ENCODE measurements around the gene TDRD9. TPM values are rescaled to one million over a fixed set of nuclear protein-coding genes. Genes with fewer than 3 reads are reported as not detected.

Gene TDRD9
- total and polyA plus RNA-seq, 5 experiments from 2014 or later: 0.22 to 1.1 (median 0.74) TPM

DNA sequence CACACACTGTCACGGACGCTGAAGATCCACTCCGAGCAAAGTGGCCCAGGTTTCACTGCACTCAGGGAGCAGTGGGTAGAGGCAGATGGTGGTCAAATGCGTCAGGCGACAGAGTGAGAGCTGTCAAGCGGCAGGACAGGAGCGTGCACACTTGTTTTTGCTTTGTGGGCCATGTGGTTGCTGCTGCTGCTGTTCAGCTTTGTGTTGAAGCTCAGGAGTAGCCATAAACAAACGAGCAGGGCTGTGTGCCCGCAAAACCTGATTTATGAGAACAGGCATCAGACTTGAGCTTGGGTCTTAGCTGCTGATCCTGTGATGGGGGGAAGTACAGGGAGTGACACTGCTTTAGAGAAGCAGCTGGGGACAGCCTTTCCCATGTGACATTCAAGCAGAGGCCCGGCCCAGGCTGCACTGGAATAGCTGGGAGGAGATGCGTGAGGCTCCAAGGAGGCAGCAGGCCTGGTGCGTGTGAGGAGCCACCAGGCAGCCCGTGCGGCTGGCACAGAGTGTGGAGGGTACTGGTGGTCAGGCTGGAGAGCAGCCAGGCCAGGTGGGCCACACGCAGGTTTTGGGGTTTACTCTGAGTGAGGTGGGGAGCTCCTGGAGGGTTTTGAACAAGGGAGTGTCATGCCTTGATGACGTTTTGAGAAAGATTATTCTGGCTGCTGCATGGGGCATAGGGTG, 126.1 kb downstream of the TDRD9 start:
- no peak for DNase-seq
- POLR2A ChIA-PET: no interaction called here
- Mint-ChIP-seq H3K4me1 (no peaks in the 10 kb centered on the region), H3K4me3 (no peak overlapping the region), H3K9me3 (no peaks in the 10 kb centered on the region), H3K27ac (peak overlapping the region in 1 of 10 donors; percentile 67), H3K36me3 (no peaks in the 10 kb centered on the region), H3K27me3 (peaks cover 9 to 30% (median 19%) of the 10 kb centered on the region in 5 donors)
- no peak for ATAC-seq

- H3K4me1 Mint-ChIP-seq: no peaks in the 10 kb centered on the region
- peaks cover 21 to 65% (median 43%) of the 10 kb centered on the region in 5 donors for H3K27me3 Mint-ChIP-seq
- peaks cover 0 to 21% (median 6%) of the 10 kb centered on the region in 9 donors for H3K9me3 Mint-ChIP-seq
- H3K4me3 Mint-ChIP-seq: no peak overlapping the region
- H3K36me3 Mint-ChIP-seq: peaks cover 2 to 12% (median 4%) of the 10 kb centered on the region in 3 donors
- DNase-seq (no peak), ATAC-seq (no peak)
- POLR2A ChIA-PET: no interaction called here
- no peak overlapping the region for H3K27ac Mint-ChIP-seq
Measured at GRCh38 chr14:104062281-104062680, 134.0 kb downstream of the TDRD9 start.

DNA sequence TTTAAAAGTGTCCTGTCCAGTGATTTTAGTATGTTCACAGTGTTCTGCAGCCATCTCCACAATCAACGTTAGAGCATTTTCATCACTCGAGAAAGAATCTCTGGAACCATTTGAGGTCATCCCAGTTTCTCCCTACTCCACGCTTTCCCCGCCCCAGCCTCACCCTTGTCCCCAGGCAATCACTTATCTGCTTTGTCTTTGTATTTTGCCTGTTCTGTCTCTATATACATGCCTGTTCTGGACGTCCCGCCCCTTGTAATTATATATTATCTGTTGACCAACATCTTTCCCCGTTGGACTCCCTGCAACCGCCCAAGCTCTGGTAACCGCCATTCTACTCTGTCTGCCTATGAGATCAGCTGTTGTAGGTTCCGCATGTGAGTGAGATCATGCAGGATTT, 135.7 kb downstream of the TDRD9 start:
- Mint-ChIP-seq H3K27ac (no peak overlapping the region), H3K36me3 (peaks cover 2 to 19% (median 4%) of the 10 kb centered on the region in 3 donors), H3K9me3 (peaks cover 0 to 29% (median 8%) of the 10 kb centered on the region in 9 donors), H3K27me3 (peaks cover 26 to 75% (median 52%) of the 10 kb centered on the region in 5 donors), H3K4me1 (no peaks in the 10 kb centered on the region), H3K4me3 (no peak overlapping the region)
- no peak for DNase-seq
- POLR2A ChIA-PET: no interaction called here
- no peak for ATAC-seq

GRCh38 chr14:104066279-104066678, 138.0 kb downstream of the TDRD9 start:
- Mint-ChIP-seq H3K27me3 (peaks cover 28 to 80% (median 53%) of the 10 kb centered on the region in 5 donors), H3K4me3 (no peak overlapping the region), H3K4me1 (no peaks in the 10 kb centered on the region), H3K9me3 (peaks cover 0 to 29% (median 8%) of the 10 kb centered on the region in 9 donors), H3K27ac (no peak overlapping the region), H3K36me3 (peaks cover 2 to 19% (median 4%) of the 10 kb centered on the region in 3 donors)
- ATAC-seq: no peak
- DNase-seq: no peak
- POLR2A ChIA-PET: no interaction called here

DNA sequence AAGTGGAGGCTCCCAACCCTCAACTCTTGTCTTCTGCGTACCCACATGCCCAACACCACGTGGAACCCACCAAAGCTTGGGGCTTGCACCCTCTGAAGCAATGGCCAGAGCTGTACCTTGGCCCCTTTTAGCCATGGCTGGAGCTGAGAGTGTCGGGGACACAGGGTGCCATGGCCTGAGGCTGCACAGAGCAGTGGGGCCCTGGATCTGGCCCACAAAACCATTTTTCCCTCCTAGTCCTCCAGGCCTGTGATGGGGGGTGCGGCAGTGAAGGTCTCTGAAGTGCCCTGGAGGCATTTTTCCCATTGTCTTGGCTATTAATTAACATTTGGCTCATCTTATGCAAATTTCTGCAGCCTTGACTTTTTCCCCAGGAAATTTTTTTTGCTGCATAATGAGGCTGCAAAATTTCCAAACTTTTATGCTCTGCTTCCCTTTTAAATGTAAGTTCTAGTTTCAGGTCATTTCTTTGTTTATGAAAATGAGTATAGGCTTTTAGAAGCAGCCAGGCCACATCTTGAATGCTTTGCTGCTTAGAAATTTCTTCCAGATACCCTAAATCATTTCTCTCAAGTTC, 138.6 kb downstream of the TDRD9 start:
- POLR2A ChIA-PET: no interaction called here
- DNase-seq (no peak), ATAC-seq (no peak)
- no peak overlapping the region for H3K4me3 Mint-ChIP-seq
- no peak overlapping the region for H3K27ac Mint-ChIP-seq
- peaks cover 2 to 19% (median 4%) of the 10 kb centered on the region in 3 donors for H3K36me3 Mint-ChIP-seq
- peaks cover 26 to 75% (median 50%) of the 10 kb centered on the region in 5 donors for H3K27me3 Mint-ChIP-seq
- H3K4me1 Mint-ChIP-seq: no peaks in the 10 kb centered on the region
- H3K9me3 Mint-ChIP-seq: peaks cover 0 to 29% (median 8%) of the 10 kb centered on the region in 9 donors

- Mint-ChIP-seq H3K27ac (no peak overlapping the region), H3K4me1 (peaks cover 0 to 1% (median 0%) of the 10 kb centered on the region in 4 donors), H3K27me3 (peaks cover 18 to 49% (median 30%) of the 10 kb centered on the region in 5 donors), H3K36me3 (peaks cover 2 to 30% (median 4%) of the 10 kb centered on the region in 3 donors), H3K9me3 (peaks cover 11 to 46% (median 20%) of the 10 kb centered on the region in 9 donors), H3K4me3 (no peak overlapping the region)
- DNase-seq (no peak), ATAC-seq (no peak)
- POLR2A ChIA-PET: interaction anchor here (0.7 kb wide), 2 partner anchors 399 to 621 kb away, joined by 3 to 6 read pairs; no protein-coding TSS in a partner anchor
Measured at GRCh38 chr14:104069541-104069940, 141.3 kb downstream of the TDRD9 start.

DNA sequence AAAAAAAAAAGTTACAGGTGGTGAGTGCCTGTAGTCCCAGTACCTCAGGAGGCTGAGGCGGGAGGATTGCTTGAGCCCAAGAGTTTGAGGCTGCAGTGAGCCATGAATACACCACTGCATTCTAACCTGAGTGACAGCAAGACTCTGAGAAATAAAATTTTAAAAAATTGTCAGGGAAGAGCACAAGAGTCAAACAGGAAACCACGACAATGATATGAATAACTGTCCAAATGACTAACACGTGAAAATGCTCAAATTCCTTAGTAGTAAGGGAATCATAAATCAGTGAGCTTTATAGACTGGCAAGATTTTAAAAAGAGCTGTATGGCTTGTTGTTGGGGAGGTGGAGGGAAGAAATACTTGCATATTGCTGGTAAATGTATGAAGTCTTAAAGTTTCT, 144.3 kb downstream of the TDRD9 start:
- no peak for ATAC-seq
- Mint-ChIP-seq H3K27ac (no peak overlapping the region), H3K4me3 (no peak overlapping the region), H3K36me3 (peaks cover 0 to 15% (median 0%) of the 10 kb centered on the region in 3 donors), H3K27me3 (peaks cover 10 to 34% (median 20%) of the 10 kb centered on the region in 5 donors), H3K9me3 (peaks cover 5 to 22% (median 12%) of the 10 kb centered on the region in 9 donors), H3K4me1 (peaks cover 0 to 5% (median under 1%) of the 10 kb centered on the region in 4 donors)
- POLR2A ChIA-PET: no interaction called here
- no peak for DNase-seq

DNA sequence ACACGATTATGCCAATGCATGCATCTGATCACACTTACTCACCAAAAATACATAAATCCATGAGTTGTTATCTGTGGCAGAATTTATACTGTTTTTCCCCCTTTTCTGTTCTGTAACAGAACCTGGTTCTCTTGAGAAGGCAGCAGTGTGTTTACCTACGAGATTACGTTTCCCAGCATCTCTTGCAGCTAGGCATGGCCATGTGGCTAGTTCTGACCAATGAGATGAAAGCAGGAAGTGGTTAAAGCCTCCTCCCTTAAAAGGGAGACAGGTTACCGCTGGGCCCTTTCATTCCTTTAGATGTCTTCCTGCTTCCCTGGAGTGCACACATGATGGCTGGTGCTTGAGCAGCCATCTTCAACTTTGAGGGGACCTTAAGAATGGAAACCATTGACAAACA, 145.5 kb downstream of the TDRD9 start:
- Mint-ChIP-seq H3K36me3 (peaks cover 0 to 11% (median 0%) of the 10 kb centered on the region in 3 donors), H3K9me3 (peaks cover 5 to 17% (median 12%) of the 10 kb centered on the region in 9 donors), H3K4me3 (no peak overlapping the region), H3K27ac (no peak overlapping the region), H3K4me1 (peaks cover 4 to 13% (median 11%) of the 10 kb centered on the region in 4 donors), H3K27me3 (peaks cover 9 to 32% (median 19%) of the 10 kb centered on the region in 5 donors)
- ATAC-seq (no peak), DNase-seq (no peak)
- POLR2A ChIA-PET: no interaction called here

DNA sequence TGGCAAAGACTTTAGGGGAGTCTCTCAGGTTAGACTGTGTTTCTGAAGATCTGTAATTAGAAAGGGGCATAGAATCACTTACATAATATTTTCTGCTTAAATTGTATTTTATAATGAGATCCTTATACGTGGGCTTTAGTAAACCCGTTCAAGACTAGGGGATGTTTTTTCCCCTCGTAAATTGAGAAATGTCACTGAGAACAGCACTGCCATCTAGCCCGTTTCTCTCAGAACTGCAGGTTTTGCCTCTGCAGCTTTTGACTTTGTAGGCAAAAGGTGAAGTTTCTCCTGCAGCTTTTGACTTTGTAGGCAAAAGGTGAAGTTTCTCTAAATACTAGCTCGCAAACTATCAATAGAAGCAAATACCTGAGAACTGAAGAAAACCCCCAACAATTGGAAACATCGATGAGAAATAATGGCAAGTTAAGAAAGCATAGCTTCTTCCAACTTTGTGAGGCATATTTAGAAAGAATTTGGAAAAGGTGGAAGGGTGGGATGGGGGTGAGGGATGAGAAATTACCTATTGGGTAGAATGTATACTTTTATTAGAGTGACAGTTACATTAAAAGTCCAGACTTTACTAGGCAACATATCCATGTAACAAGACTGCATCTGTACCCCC, 147.4 kb downstream of the TDRD9 start:
- H3K36me3 Mint-ChIP-seq: peaks cover 0 to 11% (median 0%) of the 10 kb centered on the region in 3 donors
- peaks cover 4 to 18% (median 11%) of the 10 kb centered on the region in 5 donors for H3K27me3 Mint-ChIP-seq
- ATAC-seq (no peak), DNase-seq (no peak)
- no peak overlapping the region for H3K27ac Mint-ChIP-seq
- POLR2A ChIA-PET: interaction anchor here (0.6 kb wide), 1 partner anchor 57 kb away, joined by 6 read pairs; no protein-coding TSS in a partner anchor
- no peak overlapping the region for H3K4me3 Mint-ChIP-seq
- H3K9me3 Mint-ChIP-seq: peaks cover 5 to 17% (median 12%) of the 10 kb centered on the region in 9 donors
- peaks cover 4 to 13% (median 12%) of the 10 kb centered on the region in 4 donors for H3K4me1 Mint-ChIP-seq

- ATAC-seq: no peak
- Mint-ChIP-seq H3K27me3 (peaks cover 4 to 18% (median 11%) of the 10 kb centered on the region in 5 donors), H3K27ac (peak overlapping the region in 1 of 10 donors; percentile 80), H3K36me3 (peaks cover 0 to 11% (median 0%) of the 10 kb centered on the region in 3 donors), H3K9me3 (peaks cover 5 to 17% (median 12%) of the 10 kb centered on the region in 9 donors), H3K4me1 (peaks cover 4 to 13% (median 12%) of the 10 kb centered on the region in 4 donors), H3K4me3 (no peak overlapping the region)
- DNase-seq: no peak
- POLR2A ChIA-PET: no interaction called here
Measured at GRCh38 chr14:104076743-104077142, 148.5 kb downstream of the TDRD9 start.

DNA sequence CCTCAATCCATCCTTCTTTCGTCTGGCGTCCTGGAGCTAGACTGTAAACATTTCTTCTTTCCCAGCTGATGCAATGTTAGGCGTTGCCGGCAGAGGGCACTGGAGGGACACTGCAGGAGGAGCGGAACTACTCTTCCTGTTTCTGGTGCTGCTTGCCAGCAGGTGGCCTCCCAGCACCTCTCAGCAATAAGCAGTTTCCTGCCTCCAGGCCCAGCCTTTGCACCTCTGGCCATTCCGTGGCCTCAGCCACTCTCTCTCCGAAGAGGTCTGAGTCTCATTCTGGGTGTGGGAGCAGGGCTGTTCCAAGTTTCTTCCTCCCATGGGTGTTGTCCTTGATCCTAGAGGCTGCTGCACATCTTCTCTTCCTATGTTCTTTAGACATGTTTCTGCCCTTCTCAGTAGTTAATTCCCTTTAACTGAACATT, 149.8 kb downstream of the TDRD9 start:
- peak overlapping the region in 3 of 10 donors; percentile 3 to 26 (median 19) for H3K4me3 Mint-ChIP-seq
- peak overlapping the region in 9 of 10 donors; percentile 16 to 81 (median 48) for H3K27ac Mint-ChIP-seq
- peaks cover 3 to 11% (median 7%) of the 10 kb centered on the region in 9 donors for H3K9me3 Mint-ChIP-seq
- peaks cover 4 to 17% (median 11%) of the 10 kb centered on the region in 5 donors for H3K27me3 Mint-ChIP-seq
- POLR2A ChIA-PET: interaction anchor here (1.0 kb wide), 1 partner anchor 486 kb away, joined by 4 read pairs; no protein-coding TSS in a partner anchor
- peaks cover 0 to 5% (median 0%) of the 10 kb centered on the region in 3 donors for H3K36me3 Mint-ChIP-seq
- peak; percentile 73 to 91 (median 82) for DNase-seq
- peaks cover 2 to 13% (median 12%) of the 10 kb centered on the region in 4 donors for H3K4me1 Mint-ChIP-seq
- ATAC-seq: peak; percentile 98 to 100

DNA sequence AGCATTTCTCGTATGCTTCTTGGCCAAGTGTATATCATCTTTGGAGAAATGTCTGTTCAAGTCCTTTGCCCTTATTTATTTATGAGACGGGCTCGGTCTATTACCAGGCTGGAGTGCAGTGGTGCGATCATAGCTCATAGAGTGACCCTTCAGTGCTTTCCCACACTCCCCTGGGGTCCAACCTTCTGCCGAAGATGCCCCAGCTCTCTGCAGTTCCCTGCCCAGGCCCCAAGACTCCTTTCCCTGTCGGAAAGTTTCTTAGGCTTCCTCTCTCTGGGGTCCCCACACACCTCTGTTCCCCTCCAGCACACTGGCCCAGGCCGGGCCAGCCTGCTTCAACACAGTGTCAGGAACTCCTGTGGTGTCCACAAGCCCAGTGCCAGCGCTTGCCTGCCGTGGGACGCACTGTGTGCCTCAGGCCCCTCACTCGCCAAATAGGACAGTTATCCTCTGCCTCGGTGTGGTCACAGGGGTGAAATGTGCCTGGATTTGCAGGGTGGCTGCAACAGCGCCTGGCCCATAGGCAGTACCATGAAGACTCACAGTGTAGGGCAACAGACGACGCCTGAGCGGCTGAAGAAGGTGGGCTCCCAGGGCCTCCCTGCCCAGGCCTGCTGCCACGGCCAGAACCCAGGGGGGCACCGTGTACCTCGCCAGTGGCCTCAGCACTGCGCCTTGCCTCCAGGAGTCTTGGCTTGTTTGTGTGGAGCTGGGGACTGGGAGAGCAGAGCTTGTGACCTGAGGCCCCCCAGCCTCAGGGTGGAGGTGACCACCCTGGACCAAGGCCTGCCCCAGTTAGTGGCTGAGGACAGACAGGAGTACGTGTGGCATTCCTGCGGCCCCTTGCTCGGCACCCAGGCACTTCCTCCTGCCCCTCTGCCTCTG, 152.4 kb downstream of the TDRD9 start:
- Mint-ChIP-seq H3K4me1 (peaks cover 2 to 20% (median 13%) of the 10 kb centered on the region in 4 donors), H3K27me3 (peaks cover 9 to 24% (median 14%) of the 10 kb centered on the region in 5 donors), H3K27ac (no peak overlapping the region), H3K9me3 (no peaks in the 10 kb centered on the region), H3K36me3 (peaks cover 0 to 3% (median 0%) of the 10 kb centered on the region in 3 donors), H3K4me3 (no peak overlapping the region)
- ATAC-seq (no peak), DNase-seq (peak in 1 of 10 donors; percentile 45)
- POLR2A ChIA-PET: no interaction called here
